CD1c-positive myeloid dendritic cell (primary cell): ENCODE data around the gene LIX1.
"Not testable (repeated sequence)": the region's sequence is repeated elsewhere in the genome, so short reads cannot be mapped to it uniquely, and the experiment has no call there.

ENCODE experiments used
- DNase-seq: peaks from one replicate; pipeline ENCODE4 v3.0.0-alpha.2; 2016; ENCODE audit errors: extremely low spot score

LIX1 gene

DNA sequence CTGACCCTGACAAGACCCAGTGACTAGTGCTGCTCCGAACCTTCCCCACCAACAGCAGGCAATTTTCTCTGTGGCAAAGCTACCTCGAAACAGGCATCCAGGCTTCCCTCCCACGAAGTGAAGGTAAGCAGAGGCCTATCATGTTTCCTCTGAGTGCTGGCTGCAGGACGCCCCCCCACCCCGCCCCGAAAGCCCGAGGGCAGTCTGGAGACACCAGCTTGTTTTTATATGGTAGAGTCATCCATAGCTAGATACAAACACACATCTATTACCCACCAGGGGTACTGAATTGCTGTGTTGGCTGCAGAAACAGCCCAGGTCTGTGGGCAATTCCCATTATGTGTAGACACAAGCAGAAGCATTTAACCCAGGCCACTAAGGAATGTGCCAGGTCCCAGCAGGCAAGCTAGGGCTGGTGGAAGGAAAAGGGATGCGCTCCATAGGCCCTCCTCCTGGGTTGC is 40.4 kb downstream of the LIX1 start:
- no peak for DNase-seq

- DNase-seq: no peak
These were observed 41.1 kb downstream of the LIX1 start for GRCh38 chr5:97101189-97101910.

DNA sequence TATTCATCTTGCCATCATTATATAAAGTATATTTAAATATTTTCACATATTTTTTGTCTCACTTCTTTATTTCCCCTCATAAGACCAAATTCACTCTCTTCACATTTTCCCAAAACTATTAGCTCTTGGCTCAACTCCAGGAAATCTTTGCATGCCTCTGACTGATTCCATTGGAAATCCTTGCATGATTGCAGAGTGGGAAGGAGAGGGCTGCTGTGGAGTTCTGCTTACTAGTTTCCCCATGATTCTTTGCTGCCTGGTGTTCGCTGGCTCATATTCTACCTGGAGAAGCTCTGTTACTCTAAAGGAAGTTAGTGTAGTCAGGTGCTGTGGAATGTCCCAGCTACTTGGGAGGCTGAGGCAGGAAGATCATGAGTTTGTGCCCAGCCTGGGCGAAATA is 41.9 kb downstream of the LIX1 start:
- DNase-seq: no peak

DNA sequence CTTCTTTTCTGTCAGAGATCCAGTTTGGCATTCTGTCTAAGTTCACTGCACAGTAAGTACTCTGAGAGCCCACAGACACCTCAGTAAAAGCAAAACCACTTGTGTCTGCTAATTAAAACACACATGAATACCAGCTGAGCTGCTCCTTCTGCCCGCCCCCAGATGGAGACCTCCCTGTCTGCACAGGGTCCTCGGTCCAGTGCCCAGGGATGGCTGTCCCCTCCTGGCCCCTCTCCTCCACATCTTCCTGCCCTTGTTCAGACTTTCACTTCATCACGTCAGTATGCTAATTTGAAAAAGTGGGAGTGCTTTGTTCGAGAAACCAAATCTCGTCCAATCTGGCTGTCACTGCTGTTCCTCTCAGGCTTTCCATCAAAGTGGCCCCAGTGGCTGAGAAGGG is 43.5 kb downstream of the LIX1 start:
- no peak for DNase-seq

DNA sequence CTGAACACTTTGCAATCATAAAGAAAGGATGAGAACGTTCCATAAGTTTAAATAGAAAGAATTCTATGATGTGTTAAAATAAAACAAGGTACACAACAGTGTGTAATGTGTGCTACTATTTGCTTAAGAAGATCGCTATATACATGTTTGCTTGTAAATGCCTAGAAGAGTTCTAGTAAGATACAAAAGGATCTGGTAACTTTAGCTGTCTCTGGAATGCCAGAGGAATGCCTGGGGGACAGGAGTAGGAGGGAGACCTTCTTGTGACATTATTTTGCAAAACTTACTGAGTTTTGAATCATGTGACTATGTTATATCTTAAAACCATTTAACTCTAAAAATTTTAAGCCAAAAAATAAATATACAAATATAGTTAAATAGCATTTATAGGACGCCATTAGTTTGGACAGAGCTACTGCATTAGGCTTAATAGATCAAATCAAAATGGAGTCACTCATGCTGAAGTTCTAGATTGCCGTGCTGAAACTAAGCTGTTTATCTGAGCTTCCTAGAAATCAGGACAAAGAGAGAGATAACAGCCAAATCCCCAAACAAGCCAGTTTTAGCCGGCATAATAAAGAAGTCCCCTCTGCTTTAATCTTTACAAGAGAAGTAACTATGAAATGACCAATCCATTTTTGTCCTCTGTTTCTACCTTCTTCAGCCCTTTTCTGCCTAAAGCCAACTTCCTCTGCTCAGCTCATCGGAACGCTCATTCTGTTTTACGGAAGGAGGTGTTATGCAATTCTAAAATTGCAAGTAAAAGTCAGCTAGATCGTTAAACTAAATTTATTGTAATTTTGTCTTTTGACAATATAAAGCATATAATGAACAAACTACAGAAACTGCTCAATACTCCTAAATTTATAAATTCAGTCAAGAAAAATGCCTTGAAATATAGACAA is 44.8 kb downstream of the LIX1 start:
- peak; percentile 63 for DNase-seq

- peak; percentile 40 for DNase-seq
These were observed 45.6 kb downstream of the LIX1 start for GRCh38 chr5:97096846-97097245.

DNA sequence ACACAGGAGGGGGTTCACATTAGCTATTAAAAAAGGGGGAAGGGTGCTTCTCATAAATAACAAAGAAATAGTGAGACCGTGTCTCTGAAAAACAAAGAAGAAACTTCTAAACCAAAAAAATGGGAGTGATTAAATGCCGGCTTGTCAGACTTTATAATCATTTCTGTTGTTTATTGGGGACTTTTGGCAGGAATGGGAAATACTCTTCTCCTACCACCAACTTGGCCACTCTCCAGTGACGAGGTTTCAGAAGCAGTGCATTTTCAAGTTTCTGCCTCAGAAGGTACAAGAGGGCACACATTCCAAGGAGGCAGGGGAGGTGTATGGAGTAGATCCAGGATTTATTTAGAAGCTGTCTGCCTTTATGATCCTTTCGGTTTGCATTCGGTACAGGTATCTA is 46.2 kb downstream of the LIX1 start:
- DNase-seq: no peak

GRCh38 chr5:97095318-97095732 is 47.1 kb downstream of the LIX1 start:
- DNase-seq: no peak

- peak; percentile 19 for DNase-seq
These were observed 47.7 kb downstream of the LIX1 start for GRCh38 chr5:97094579-97095317.

DNA sequence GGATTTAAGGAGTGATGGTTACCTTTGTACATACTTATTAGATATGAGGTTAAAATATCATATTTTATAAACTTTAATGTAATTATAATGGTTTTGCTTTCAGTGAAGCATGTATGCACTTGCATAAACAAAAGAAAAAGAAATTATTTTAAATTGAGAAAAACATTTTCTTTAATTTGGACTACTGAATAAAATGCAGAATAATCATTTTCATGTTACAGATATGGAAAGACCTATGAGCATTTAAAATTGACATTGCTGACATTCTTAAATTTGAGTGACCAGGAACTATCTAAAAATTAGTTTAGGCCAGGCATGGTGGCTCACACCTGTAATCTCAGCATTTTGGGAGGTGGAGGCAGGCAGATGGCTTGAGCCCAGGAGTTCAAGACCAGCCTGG is 49.2 kb downstream of the LIX1 start:
- DNase-seq: no peak

GRCh38 chr5:97090944-97091343 is 51.5 kb downstream of the LIX1 start:
- DNase-seq: no peak

DNA sequence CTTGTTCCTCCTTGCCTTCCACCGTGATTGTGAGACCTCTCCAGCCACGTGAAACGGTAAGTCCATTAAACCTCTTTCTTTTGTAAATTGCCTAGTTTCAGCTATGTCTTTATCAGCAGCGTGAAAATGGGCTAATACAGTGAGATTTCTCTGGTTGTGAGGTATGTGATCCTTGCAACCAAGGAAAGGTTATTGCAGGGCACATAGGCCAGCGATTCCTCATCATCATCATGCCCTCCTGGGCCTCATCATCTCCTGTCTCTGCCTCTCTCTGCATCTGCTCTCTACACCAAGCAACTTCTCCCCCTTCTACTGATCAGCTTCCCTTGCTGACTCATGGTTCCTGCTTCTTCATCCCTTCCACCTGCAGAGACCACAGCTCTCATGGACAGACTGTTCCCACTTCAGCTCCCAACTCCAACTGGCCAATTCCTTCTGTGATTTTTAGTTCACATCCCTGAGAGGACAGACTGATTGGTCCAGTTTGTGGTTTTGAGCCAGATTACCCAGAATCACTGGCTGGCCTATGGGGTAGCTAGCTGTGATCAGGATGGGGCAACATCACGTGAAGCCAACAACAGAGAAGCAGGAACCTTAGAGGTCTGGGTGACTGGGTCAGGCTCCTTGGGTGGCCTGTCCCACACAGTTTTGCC is 53.1 kb downstream of the LIX1 start:
- no peak for DNase-seq

DNA sequence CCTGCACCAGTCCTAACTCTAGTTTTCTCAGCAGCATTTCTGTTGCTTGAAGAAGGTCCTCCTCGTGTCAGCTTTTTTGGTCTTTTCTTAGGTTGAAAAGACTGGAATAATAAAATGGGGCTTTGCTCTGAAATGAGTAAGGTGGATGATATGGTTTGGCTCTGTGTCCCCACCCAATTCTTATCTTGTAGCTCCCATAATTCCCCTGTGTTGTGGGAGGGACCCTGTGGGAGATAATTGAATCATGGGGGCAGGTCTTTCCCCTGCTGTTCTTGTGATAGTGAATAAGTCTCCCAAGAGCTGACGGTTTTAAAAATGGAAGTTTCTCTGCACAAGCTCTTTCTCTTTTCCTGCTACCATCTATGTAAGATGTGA is 53.6 kb downstream of the LIX1 start:
- no peak for DNase-seq

DNA sequence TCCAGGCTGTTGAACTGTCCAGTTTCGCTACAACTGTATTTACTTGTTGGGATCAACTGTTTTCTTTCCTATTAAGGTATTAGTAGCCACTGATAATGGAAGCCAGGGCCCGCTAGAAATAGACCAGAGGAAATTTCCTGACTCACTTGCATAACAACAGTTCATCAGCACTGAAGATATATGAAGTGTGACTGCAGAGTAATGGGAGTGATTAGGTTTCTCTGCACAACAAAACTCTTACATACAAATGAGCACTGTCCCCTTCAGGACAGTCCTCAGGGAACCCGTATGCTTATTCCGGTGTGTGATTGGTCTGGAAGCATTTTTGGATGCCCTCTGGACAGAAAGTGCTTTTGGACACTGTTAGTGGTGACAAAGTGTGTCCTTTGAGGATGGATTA is 55.3 kb downstream of the LIX1 start:
- no peak for DNase-seq

GRCh38 chr5:97085459-97086181 is 56.8 kb downstream of the LIX1 start:
- peak; percentile 73 for DNase-seq

DNA sequence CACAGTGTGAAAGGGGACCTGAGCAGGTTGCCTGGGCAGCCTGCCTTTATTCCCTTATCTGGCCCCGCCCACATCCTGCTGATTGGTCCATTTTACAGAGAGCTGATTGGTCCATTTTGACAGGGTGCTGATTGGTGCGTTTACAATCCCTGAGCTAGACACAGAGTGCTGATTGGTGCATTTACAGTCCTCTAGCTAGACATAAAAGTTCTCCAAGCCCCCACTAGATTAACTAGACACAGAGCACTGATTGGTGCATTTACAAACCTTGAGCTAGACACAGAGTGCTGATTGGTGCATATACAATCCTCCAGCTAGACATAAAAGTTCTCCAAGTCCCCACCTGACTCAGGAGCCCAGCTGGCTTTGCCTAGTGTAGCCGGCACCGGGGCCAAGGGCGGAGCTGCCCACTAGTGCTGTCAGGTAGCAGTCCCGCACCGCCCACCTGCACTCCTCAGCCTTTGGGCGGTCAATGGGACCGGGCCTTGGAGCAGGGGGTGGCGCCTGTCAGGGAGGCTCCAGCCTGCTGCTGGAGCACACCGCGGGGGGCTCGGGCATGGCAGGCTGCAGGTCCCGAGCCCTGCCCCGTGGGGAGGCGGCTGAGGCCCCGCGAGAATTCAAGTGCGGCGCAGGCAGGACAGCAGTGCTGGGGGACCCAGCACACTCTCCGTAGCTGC is 57.5 kb downstream of the LIX1 start:
- DNase-seq: not testable (repeated sequence)

GRCh38 chr5:97078958-97079743 is 63.3 kb downstream of the LIX1 start:
- DNase-seq: peak; percentile 75

DNA sequence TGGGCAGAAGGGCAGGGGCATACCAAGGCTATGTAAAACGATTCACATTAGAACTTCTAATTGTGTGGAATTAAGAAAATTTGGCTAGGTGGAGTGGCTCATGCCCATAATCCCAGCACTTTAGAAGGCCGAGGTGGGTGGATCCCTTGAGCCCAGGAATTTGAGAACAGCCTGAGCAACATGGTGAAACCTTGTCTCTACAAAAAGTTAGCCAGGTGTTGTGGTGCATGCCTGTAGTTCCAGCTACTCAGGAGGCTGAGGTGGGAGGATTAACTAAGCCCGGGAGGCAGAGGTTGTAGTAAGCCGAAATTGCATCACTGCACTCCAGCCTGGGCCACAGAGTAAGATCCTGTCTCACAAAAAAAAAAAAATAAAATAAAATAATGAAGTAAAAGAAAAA is 65.2 kb downstream of the LIX1 start:
- no peak for DNase-seq

- no peak for DNase-seq
These were observed 66.3 kb downstream of the LIX1 start for GRCh38 chr5:97076098-97076497.

DNA sequence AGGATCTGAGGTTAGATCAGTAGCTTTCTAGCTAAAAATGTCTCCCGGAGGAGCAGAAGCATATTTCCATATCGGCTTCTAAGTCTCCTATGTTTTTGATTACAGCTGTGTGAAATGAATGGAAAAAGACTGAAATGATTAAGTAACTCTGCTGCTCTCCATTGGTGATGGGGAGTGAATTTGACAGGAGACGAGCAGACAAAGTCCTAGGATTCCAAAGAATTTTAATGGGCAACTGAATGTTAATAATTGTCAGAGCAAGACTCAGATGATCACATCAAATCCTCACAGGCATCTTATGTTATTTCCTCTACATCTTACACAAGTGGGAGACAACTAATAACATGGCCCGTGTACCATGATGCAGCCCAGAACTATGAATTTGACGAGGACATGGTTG is 66.8 kb downstream of the LIX1 start:
- DNase-seq: no peak
